WI38 (cell line): ENCODE results near the gene STIM1.

ENCODE experiments used
- H3K4me3 ChIP-seq: 2 replicates; pipeline ENCODE4 v1.5.1; 2011; ENCODE audit warnings: low read depth, mild to moderate bottlenecking, control low read depth, low read length
- CTCF ChIP-seq: IDR thresholded peaks from 2 replicates; pipeline ENCODE4 v1.5.1; 2012; ENCODE audit warnings: low read depth, mild to moderate bottlenecking, control low read depth, low read length

Gene STIM1

GRCh38 chr11:3953327-3953726, 97.9 kb downstream of the STIM1 start:
- TF ChIP-seq CTCF: no peak

GRCh38 chr11:3954448-3955298, 99.2 kb downstream of the STIM1 start:
- TF ChIP-seq CTCF: no peak
- no peak overlapping the region for H3K4me3 ChIP-seq

More at GRCh38 chr11:3953327-3953726, 97.9 kb downstream of the STIM1 start:
- no peak overlapping the region for H3K4me3 ChIP-seq

DNA sequence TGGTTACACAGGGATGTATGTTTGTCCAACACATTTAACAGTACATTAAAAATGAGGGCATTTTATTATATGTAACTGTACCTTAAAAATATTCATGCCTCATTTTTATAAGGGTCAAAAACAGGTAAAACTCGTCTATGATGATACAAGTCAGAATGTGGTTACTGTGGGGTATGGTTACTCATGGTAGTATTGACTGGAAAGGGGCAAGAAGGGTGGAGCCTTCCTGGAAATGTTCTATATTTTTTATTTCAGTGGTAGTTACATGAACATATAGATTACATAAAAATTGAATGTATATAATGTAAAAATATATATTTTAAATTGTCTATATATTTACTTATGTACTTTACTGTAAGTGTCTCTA, 99.8 kb downstream of the STIM1 start:
- no peak for TF ChIP-seq CTCF
- no peak overlapping the region for H3K4me3 ChIP-seq

- TF ChIP-seq CTCF: no peak
- H3K4me3 ChIP-seq: no peak overlapping the region
Observed at GRCh38 chr11:3956038-3956437, 100.6 kb downstream of the STIM1 start.

- no peak overlapping the region for H3K4me3 ChIP-seq
- no peak for TF ChIP-seq CTCF
Observed at GRCh38 chr11:3956748-3957147, 101.3 kb downstream of the STIM1 start.

GRCh38 chr11:3957437-3957836, 102.0 kb downstream of the STIM1 start:
- TF ChIP-seq CTCF: no peak
- no peak overlapping the region for H3K4me3 ChIP-seq

DNA sequence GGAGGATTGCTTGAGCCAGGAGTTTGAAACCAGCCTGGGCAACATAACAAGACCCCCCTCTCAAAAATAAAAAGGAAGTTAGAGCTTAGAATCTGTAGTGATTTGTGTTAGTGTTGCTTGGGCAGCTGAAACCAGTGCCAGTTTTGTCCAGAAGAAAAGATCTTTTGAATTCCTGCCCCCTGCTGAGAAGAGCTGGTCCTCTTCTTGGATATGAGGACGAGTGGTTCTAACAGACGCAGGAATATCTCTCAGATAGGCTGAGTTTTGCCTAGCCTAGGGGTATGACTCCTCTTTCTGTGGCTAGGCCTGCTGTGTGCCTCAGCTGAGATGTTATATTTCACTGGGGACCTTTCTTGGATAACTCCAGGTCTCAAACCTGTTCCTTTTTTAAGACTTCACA, 102.8 kb downstream of the STIM1 start:
- TF ChIP-seq CTCF: no peak
- H3K4me3 ChIP-seq: no peak overlapping the region
